Neural cell (in vitro differentiated cells): ENCODE data around the gene CAMKMT. TPM values are rescaled to one million over a fixed set of nuclear protein-coding genes. Genes with fewer than 3 reads are reported as not detected.

ENCODE experiments used
- H2AFZ ChIP-seq: fragments of 200-600, 300-800 bp; sonication (generic), shearing (Covaris generic); 2 replicates; pipeline ENCODE4 v1.6.0; 2014; ENCODE audit warnings: low read depth, mild to moderate bottlenecking, antibody characterized with exemption, low read length, moderate library complexity
- H3F3A ChIP-seq: fragments of 200-600 bp; shearing (Covaris generic); 2 replicates; pipeline ENCODE4 v1.6.1; 2016; ENCODE audit warnings: mild to moderate bottlenecking, moderate library complexity, mixed read lengths, antibody characterized with exemption, low read length; ENCODE audit not compliant: insufficient read depth, poor library complexity, severe bottlenecking
- H3K27ac ChIP-seq: fragments of 200-600, 300-800 bp; sonication (generic), shearing (Covaris generic); 2 replicates; pipeline ENCODE4 v1.5.1; 2014; ENCODE audit warnings: mild to moderate bottlenecking, low read length, moderate library complexity
- H3K27me3 ChIP-seq: fragments of 300-800, 200-600 bp; sonication (generic), shearing (Covaris generic); 2 replicates; pipeline ENCODE4 v1.6.0; 2014; ENCODE audit warnings: mild to moderate bottlenecking, low read depth, low read length, moderate library complexity; ENCODE audit not compliant: insufficient read depth
- H3K36me3 ChIP-seq: fragments of 300-800, 200-600 bp; sonication (generic), shearing (Covaris generic); 2 replicates; pipeline ENCODE4 v1.5.1; 2014; ENCODE audit warnings: mild to moderate bottlenecking, antibody characterized with exemption, low read length, moderate library complexity; ENCODE audit not compliant: insufficient read depth
- H3K4me2 ChIP-seq: fragments of 300-800, 200-600 bp; sonication (generic), shearing (Covaris generic); 2 replicates; pipeline ENCODE4 v1.6.0; 2014; ENCODE audit warnings: mild to moderate bottlenecking, low read length
- H3K4me3 ChIP-seq: fragments of 300-800, 200-600 bp; sonication (generic), shearing (Covaris generic); 2 replicates; pipeline ENCODE4 v1.5.1; 2014; ENCODE audit warnings: mild to moderate bottlenecking, low read length, moderate library complexity
- H3K79me2 ChIP-seq: fragments of 200-600 bp; shearing (Covaris generic); replicated peaks from 2 replicates; pipeline ENCODE4 v1.6.0; 2014; ENCODE audit warnings: mild to moderate bottlenecking, low read length, moderate library complexity; ENCODE audit not compliant: insufficient read depth
- H3K9ac ChIP-seq: fragments of 300-800, 200-600 bp; sonication (generic), shearing (Covaris generic); 2 replicates; pipeline ENCODE4 v1.6.1; 2016; ENCODE audit warnings: mild to moderate bottlenecking, low read length, mixed read lengths
- H3K9me2 ChIP-seq: fragments of 200-600 bp; shearing (Covaris generic); 2 replicates; pipeline ENCODE4 v1.6.1; 2016; ENCODE audit warnings: mild to moderate bottlenecking, low read length, mixed read lengths; ENCODE audit not compliant: insufficient read depth
- H3K9me3 ChIP-seq: fragments of 200-600, 300-800 bp; sonication (generic), shearing (Covaris generic); 2 replicates; pipeline ENCODE4 v1.6.1; 2016; ENCODE audit warnings: mild to moderate bottlenecking, mixed run types, low read length, moderate library complexity, mixed read lengths
- H4K20me1 ChIP-seq: fragments of 200-600 bp; shearing (Covaris generic); 2 replicates; pipeline ENCODE4 v1.6.1; 2016; ENCODE audit warnings: mild to moderate bottlenecking, mixed run types; ENCODE audit not compliant: insufficient read depth
- CTCF ChIP-seq: fragments of 450-650 bp; IDR thresholded peaks from 2 replicates; pipeline ENCODE4 v1.5.1; 2014; ENCODE audit warnings: antibody characterized with exemption, mild to moderate bottlenecking, moderate library complexity; ENCODE audit not compliant: poor library complexity, severe bottlenecking
- EP300 ChIP-seq: fragments of 450-650 bp; conservative IDR thresholded peaks from 2 replicates; pipeline ENCODE4 v1.6.1; 2014; ENCODE audit warnings: antibody characterized with exemption, mild to moderate bottlenecking, moderate library complexity; ENCODE audit not compliant: poor library complexity, severe bottlenecking
- EZH2 ChIP-seq: fragments of 200-600, 300-800 bp; shearing (Covaris generic), sonication (generic); IDR thresholded peaks from 2 replicates; pipeline ENCODE4 v1.6.1; 2014; ENCODE audit warnings: antibody characterized with exemption, low read length, borderline replicate concordance, mild to moderate bottlenecking; ENCODE audit not compliant: insufficient read depth, poor library complexity, severe bottlenecking
- MXI1 ChIP-seq: fragments of 450-650 bp; conservative IDR thresholded peaks from 2 replicates; pipeline ENCODE4 v1.6.1; 2014; ENCODE audit warnings: antibody characterized with exemption, mild to moderate bottlenecking; ENCODE audit not compliant: poor library complexity, severe bottlenecking
- POLR2AphosphoS5 ChIP-seq: IDR thresholded peaks from 2 replicates; pipeline ENCODE4 v1.6.1; 2012
- RAD21 ChIP-seq: fragments of 450-650 bp; conservative IDR thresholded peaks from 2 replicates; pipeline ENCODE4 v1.6.1; 2014; ENCODE audit warnings: antibody characterized with exemption, mild to moderate bottlenecking, moderate library complexity
- REST ChIP-seq: IDR thresholded peaks from 2 replicates; pipeline ENCODE4 v1.6.1; 2012; ENCODE audit warnings: borderline replicate concordance
- SMC3 ChIP-seq: fragments of 450-650 bp; conservative IDR thresholded peaks from 2 replicates; pipeline ENCODE4 v1.6.1; 2014; ENCODE audit warnings: antibody characterized with exemption, mild to moderate bottlenecking, moderate library complexity; ENCODE audit not compliant: poor library complexity
- TAF1 ChIP-seq: IDR thresholded peaks from 2 replicates; pipeline ENCODE4 v1.6.1; 2012; ENCODE audit warnings: low read depth
- polyA plus RNA-seq: library from polyadenylated mRNA; depleted of rRNA; stranded (reverse); fragments of >200 nt; gene quantifications from 2 replicates; pipeline ENCODE4 v1.2.3, GENCODE V29; 2014

CAMKMT gene
- polyA plus RNA-seq, 1 donor from 2014 or later = 5.1 TPM

- Histone ChIP-seq H3K9ac (no peak overlapping the region), H3K9me2 (no peaks in the 10 kb centered on the region), H3K4me2 (no peak overlapping the region), H2AFZ (no peak overlapping the region), H3K27me3 (peaks cover 3% of the 10 kb centered on the region), H4K20me1 (no peaks in the 10 kb centered on the region), H3K79me2 (no peaks in the 10 kb centered on the region), H3K27ac (no peak overlapping the region), H3K9me3 (no peaks in the 10 kb centered on the region), H3K36me3 (no peaks in the 10 kb centered on the region), H3F3A (no peaks in the 10 kb centered on the region), H3K4me3 (no peak overlapping the region)
- TF ChIP-seq POLR2AphosphoS5 = no peak
- TF ChIP-seq REST = no peak
- no peak for TF ChIP-seq SMC3
- TF ChIP-seq CTCF = no peak
- no peak for TF ChIP-seq TAF1
- no peak for TF ChIP-seq RAD21
- no peak for TF ChIP-seq EP300
- TF ChIP-seq MXI1 = no peak
- TF ChIP-seq EZH2 = no peak
Observed at GRCh38 chr2:44487052-44487451, 125.3 kb downstream of the CAMKMT start.

- Histone ChIP-seq H3K27ac (no peak overlapping the region), H3K9me2 (no peaks in the 10 kb centered on the region), H3K9ac (no peak overlapping the region), H3K4me2 (no peak overlapping the region), H2AFZ (no peak overlapping the region), H3K9me3 (no peaks in the 10 kb centered on the region), H4K20me1 (no peaks in the 10 kb centered on the region), H3K4me3 (no peak overlapping the region), H3K27me3 (peaks cover 4% of the 10 kb centered on the region), H3K79me2 (no peaks in the 10 kb centered on the region), H3K36me3 (no peaks in the 10 kb centered on the region), H3F3A (no peaks in the 10 kb centered on the region)
- TF ChIP-seq RAD21 (no peak), EP300 (no peak), POLR2AphosphoS5 (no peak), EZH2 (no peak), TAF1 (no peak), CTCF (no peak), SMC3 (no peak), REST (no peak), MXI1 (no peak)
Observed at GRCh38 chr2:44490726-44491125, 129.0 kb downstream of the CAMKMT start.
